Ishikawa (cell line): Measurements from ENCODE around the gene NDUFAF8.

Experiments
- CEBPB ChIP-seq: IDR thresholded peaks from 2 replicates; pipeline ENCODE4 v1.6.1; 2012
- CREB1 ChIP-seq: IDR thresholded peaks from 2 replicates; pipeline ENCODE4 v1.6.1; 2012; ENCODE audit warnings: low read depth
- EGR1 ChIP-seq: IDR thresholded peaks from 2 replicates; pipeline ENCODE4 v1.6.1; 2012
- EP300 ChIP-seq: IDR thresholded peaks from 2 replicates; pipeline ENCODE4 v1.6.1; 2012; ENCODE audit warnings: borderline replicate concordance
- FOXM1 ChIP-seq: IDR thresholded peaks from 2 replicates; pipeline ENCODE4 v1.6.1; 2012; ENCODE audit warnings: low read depth, borderline replicate concordance
- MAX ChIP-seq: IDR thresholded peaks from 2 replicates; pipeline ENCODE4 v1.6.1; 2012
- NFIC ChIP-seq: IDR thresholded peaks from 2 replicates; pipeline ENCODE4 v1.6.1; 2012
- RAD21 ChIP-seq: IDR thresholded peaks from 2 replicates; pipeline ENCODE4 v1.6.1; 2012; ENCODE audit warnings: low read depth
- REST ChIP-seq: IDR thresholded peaks from 2 replicates; pipeline ENCODE4 v1.6.1; 2012; ENCODE audit warnings: low read depth, mild to moderate bottlenecking
- TAF1 ChIP-seq: IDR thresholded peaks from 2 replicates; pipeline ENCODE4 v1.6.1; 2012; ENCODE audit warnings: low read depth, mild to moderate bottlenecking
- TCF12 ChIP-seq: IDR thresholded peaks from 2 replicates; pipeline ENCODE4 v1.6.1; 2012; ENCODE audit warnings: low read depth
- TEAD4 ChIP-seq: IDR thresholded peaks from 2 replicates; pipeline ENCODE4 v1.6.1; 2012
- USF1 ChIP-seq: IDR thresholded peaks from 2 replicates; pipeline ENCODE4 v1.6.1; 2012
- YY1 ChIP-seq: IDR thresholded peaks from 2 replicates; pipeline ENCODE4 v1.6.1; 2012; ENCODE audit warnings: low read depth
- ZBTB7A ChIP-seq: IDR thresholded peaks from 2 replicates; pipeline ENCODE4 v1.6.1; 2012; ENCODE audit warnings: low read depth

NDUFAF8 gene

GRCh38 chr17:81254955-81255717 is 16.0 kb downstream of the NDUFAF8 start:
- TF ChIP-seq RAD21 (peak; percentile 49), ZBTB7A (no peak)

GRCh38 chr17:81256616-81257015 is 17.5 kb downstream of the NDUFAF8 start:
- TF ChIP-seq RAD21: no peak
- TF ChIP-seq MAX: no peak
- TF ChIP-seq EGR1: no peak
- TF ChIP-seq USF1: no peak
- no peak for TF ChIP-seq CEBPB
- no peak for TF ChIP-seq REST
- no peak for TF ChIP-seq CREB1
- TF ChIP-seq FOXM1: no peak
- TF ChIP-seq YY1: no peak
- TF ChIP-seq TEAD4: no peak
- no peak for TF ChIP-seq EP300
- TF ChIP-seq ZBTB7A: no peak
- TF ChIP-seq TCF12: no peak
- TF ChIP-seq TAF1: no peak
- no peak for TF ChIP-seq NFIC

GRCh38 chr17:81257533-81257932 is 18.4 kb downstream of the NDUFAF8 start:
- TF ChIP-seq YY1 (no peak), FOXM1 (no peak), USF1 (no peak), CEBPB (no peak)

- TF ChIP-seq MAX (no peak), NFIC (no peak), REST (no peak), YY1 (no peak), EGR1 (no peak), USF1 (no peak), FOXM1 (no peak), TCF12 (no peak), EP300 (no peak), TAF1 (no peak), RAD21 (no peak), ZBTB7A (no peak), CEBPB (no peak), CREB1 (no peak)
Observed at GRCh38 chr17:81258292-81258691, 19.2 kb downstream of the NDUFAF8 start.

GRCh38 chr17:81259058-81259605 is 20.0 kb downstream of the NDUFAF8 start:
- TF ChIP-seq USF1: no peak
- TF ChIP-seq RAD21: no peak
- TF ChIP-seq YY1: no peak
- no peak for TF ChIP-seq CEBPB
- no peak for TF ChIP-seq TAF1
- TF ChIP-seq EGR1: no peak
- TF ChIP-seq TCF12: no peak
- TF ChIP-seq ZBTB7A: no peak
- TF ChIP-seq TEAD4: no peak
- no peak for TF ChIP-seq MAX
- no peak for TF ChIP-seq EP300
- no peak for TF ChIP-seq REST
- no peak for TF ChIP-seq NFIC
